Ovary (tissue), 9 donors: Measurements from ENCODE around the gene SHF. TPM values are rescaled to one million over a fixed set of nuclear protein-coding genes. Genes with fewer than 3 reads are reported as not detected.

Experiments used
- DNase-seq, 5 donors: peaks; one replicate each; pipeline ENCODE4 v3.0.0-alpha.2; 2019 to 2020
- H3K27ac ChIP-seq, 2 donors: fragments of 200-600 bp; one replicate each; pipeline versions ENCODE4 v1.5.1 to v1.8.0; 2019 to 2022
- H3K27me3 ChIP-seq: fragments of 200-600 bp; one replicate; pipeline ENCODE4 v1.8.0; 2022
- H3K36me3 ChIP-seq: fragments of 200-600 bp; sonication (generic); one replicate; pipeline ENCODE4 v1.5.1; 2019
- H3K4me1 ChIP-seq: one replicate; pipeline ENCODE4 v1.8.1; 2013; ENCODE audit warnings: mild to moderate bottlenecking, moderate library complexity; ENCODE audit not compliant: insufficient read depth
- H3K4me3 ChIP-seq: fragments of 200-600 bp; sonication (generic); one replicate; pipeline ENCODE4 v1.5.1; 2017
- H3K9me3 ChIP-seq, 2 donors: fragments of 200-600 bp in 1 of 2; sonication (generic) in 1 of 2; one replicate each; pipeline versions ENCODE4 v1.5.1 to v1.8.1; 2013 to 2019; ENCODE audit warnings: mild to moderate bottlenecking in 1 of 2, moderate library complexity in 1 of 2
- CTCF ChIP-seq, 3 donors: fragments of 450-650 bp in 2 of 3; fragments of 200-600 bp in 1 of 3; IDR thresholded peaks; one replicate each; pipeline versions ENCODE4 v1.5.1 to v1.8.0; 2016 to 2022; ENCODE audit warnings: antibody characterized with exemption in 3 of 3, mild to moderate bottlenecking in 1 of 3
- EP300 ChIP-seq: sonication (generic); formaldehyde crosslinking; IDR thresholded peaks from one replicate; pipeline ENCODE4 v1.6.1; 2017; ENCODE audit warnings: antibody characterized with exemption
- POLR2A ChIP-seq: fragments of 450-650 bp; IDR thresholded peaks from one replicate; pipeline ENCODE4 v1.6.1; 2017; ENCODE audit warnings: antibody characterized with exemption, mild to moderate bottlenecking, moderate library complexity
- WGBS, 3 donors: extraction: QIAGEN DNeasy Blood & Tissue Kit in 1 of 3; methylation state at CpG; one replicate each; pipeline versions ENCODE4 v1.1.5 to v1.1.7; 2013 to 2017; 5-methylcytosine and 5-hydroxymethylcytosine counted together
- intact Hi-C, 4 donors: fragments of 100-400 bp; cut with DNase I; formaldehyde crosslinking; loops; one replicate each; pipeline versions ENCODE4 v1.11.0 to v1.15.1; 2022 to 2023
- polyA plus RNA-seq, 2 donors: library from polyadenylated mRNA; stranded (reverse); fragments of 200-250 nt in 1 of 2; fragments of 350-450 nt in 1 of 2; fragmentation: Illumina TruSeq in 1 of 2; extraction: RNeasy Lipid Tissue Mini Kit (QIAGEN cat#74804) in 1 of 2; gene quantifications; one replicate each; pipeline ENCODE4 v1.2.3, GENCODE V29; 2013 to 2014
- total RNA-seq, 7 donors: library from RNA; depleted of rRNA in 2 of 7; stranded (reverse); fragments of >200 nt in 2 of 7; fragmentation: NEBNext Ultra II Directional in 3 of 7; extraction: Animal tissue kit (Norgen Biotek cat#: 25700) in 3 of 7; gene quantifications; one replicate each; pipeline versions ENCODE4 v1.1.0 to v1.2.4, GENCODE V29; 2016 to 2023
- donor health status: DM: no; HTN: no; CAD: no; lungs with moderate emphysema.
- donor health status: DM: no; HTN: no; CAD: no.
- donor health status: Bipolar disorder and iron deficiency.
- donor health status: DM: yes; HTN: yes; CAD: no.
- donor health status: DM: no; HTN: no; CAD: no.
- donor health status: DM: yes; HTN: yes; CAD: no.

Gene SHF
- total and polyA plus RNA-seq, 9 donors = 17.5 to 45.3 (median 30.5) TPM

DNA sequence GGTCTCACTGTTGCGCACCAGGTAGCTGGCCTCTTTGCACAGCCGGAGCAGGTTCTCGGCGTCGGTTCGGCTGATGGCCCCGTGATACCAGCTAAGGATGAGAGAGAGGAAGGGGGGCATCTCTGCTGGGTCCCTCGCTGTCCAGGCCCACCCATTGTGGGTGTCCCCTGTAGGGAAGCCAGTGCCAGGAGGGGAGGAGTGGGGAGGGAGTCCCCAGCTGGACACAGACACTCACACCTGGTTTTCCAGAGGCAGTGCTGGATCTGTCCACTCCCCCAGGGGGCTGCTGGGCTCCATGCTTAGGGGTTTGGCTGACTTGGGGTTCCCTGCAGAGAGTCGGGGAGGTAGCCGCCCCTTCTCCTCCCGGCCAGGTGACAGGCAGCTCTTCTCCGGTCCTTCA, 15.9 kb downstream of the SHF start:
- no peak overlapping the region for H3K4me3 ChIP-seq
- H3K4me1 ChIP-seq = no peaks in the 10 kb centered on the region
- no peaks in the 10 kb centered on the region for H3K27me3 ChIP-seq
- no peak for DNase-seq
- intact Hi-C loops = no loop called here
- H3K27ac ChIP-seq = no peak overlapping the region
- TF ChIP-seq EP300 = no peak
- no peak for TF ChIP-seq CTCF (IDR thresholded peaks at IDR 0.05)
- no peak for TF ChIP-seq POLR2A
- H3K9me3 ChIP-seq = no peaks in the 10 kb centered on the region
- WGBS, 3 donors = 93 to 95% (median 94%) methylated on average over 12 of the region's 12 CpGs
- no peaks in the 10 kb centered on the region for H3K36me3 ChIP-seq

DNA sequence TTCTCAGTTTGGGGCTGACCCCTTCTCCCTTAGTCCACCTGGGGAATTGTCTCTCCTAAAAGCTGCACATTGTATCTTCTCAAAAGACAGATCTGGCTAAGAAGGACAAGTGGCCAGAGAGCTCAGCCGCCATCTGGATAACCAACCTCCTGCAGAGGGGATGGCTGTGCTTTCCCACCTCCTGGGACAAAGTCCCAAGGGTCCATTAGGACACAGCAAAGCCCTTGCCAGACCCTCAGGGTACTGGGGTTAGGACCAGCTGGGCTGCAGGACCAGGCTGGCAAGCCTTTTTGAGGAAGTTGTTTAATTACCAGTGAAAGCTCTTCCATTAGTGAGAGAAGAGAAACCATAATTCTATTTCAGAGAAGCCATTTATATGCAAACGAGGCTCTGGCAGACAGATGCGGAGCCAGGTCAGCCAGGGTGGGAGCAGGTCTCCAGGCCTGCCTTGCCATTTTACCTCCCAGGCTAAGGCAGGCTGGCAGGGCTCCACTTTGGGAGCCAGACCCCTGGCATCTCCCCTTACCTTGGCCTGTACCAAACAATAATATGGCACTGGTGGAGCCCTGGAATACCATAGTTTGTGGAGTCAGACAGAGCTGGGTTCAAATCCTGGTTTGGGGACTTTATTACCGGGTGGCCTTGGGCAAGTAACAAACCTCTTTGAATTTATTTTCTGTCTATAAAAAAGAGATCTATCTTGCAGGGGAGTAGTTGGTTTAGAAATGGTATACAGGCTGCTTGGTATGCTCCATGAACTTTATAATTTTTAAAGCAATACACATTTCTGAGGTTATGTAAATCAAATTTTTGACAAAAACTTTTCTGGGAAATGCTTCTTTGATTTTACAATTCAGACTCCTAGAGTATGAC, 17.9 kb downstream of the SHF start:
- Histone ChIP-seq H3K27me3 (no peaks in the 10 kb centered on the region), H3K27ac (no peak overlapping the region), H3K4me1 (no peaks in the 10 kb centered on the region), H3K9me3 (no peaks in the 10 kb centered on the region), H3K36me3 (no peaks in the 10 kb centered on the region), H3K4me3 (no peak overlapping the region)
- no peak for DNase-seq
- WGBS, 3 donors = 65 to 76% (median 74%) methylated on average over 4 of the region's 4 CpGs
- TF ChIP-seq EP300 (no peak), CTCF (IDR thresholded peaks at IDR 0.05) (no peak), POLR2A (no peak)
- intact Hi-C loops = loop anchor here in 3 of 4 donors (5.0 to 10.0 kb wide), 5 partner anchors 115 to 285 kb away; partner anchors contain the start of gene GATM (in 1 of the 3)

DNA sequence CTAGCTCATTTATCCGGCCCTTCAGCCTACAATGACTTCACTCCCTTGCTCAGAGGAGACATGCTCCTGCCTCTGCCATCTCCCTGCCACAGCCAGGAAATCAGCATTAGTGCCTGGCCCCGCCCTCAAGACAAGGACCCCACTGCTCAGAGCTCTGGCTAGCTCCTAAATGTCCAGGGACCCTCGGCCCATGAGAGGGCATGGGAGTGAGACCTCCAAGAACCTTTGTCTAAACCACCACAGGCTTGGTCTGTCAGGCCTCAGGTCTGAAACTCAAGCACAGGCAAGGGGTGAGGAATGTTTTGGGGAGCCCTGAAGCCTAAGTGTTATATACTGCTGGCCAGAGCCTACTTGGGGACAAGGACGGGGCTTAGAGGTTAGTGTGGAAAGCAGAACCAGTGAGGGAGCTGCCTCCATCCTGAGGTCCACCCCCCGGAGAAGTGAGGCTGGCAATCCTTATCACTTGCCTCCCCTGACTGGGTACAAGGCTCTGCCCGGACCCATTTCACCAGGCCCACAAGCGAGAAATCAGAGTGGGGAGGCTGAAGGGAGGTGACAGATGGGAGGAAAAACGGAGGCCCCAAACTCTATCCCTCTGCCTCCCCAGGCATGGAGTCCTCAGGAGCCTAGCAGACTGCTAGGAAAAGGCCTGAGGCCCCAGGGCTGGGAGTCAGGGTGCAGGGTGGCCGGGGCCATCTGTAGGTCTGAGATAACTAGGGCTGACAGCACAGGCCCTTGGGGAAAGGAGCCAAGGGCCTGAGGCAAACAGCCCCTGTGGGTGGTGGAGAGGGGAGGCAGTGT, 18.8 kb downstream of the SHF start:
- H3K4me1 ChIP-seq = no peaks in the 10 kb centered on the region
- no peak overlapping the region for H3K4me3 ChIP-seq
- whole genome bisulfite sequencing, 3 donors = 82 to 88% (median 84%) methylated on average over 9 of the region's 9 CpGs
- TF ChIP-seq EP300 (no peak), POLR2A (peak; percentile 11)
- intact Hi-C loops = loop anchor here in 3 of 4 donors (5.0 to 10.0 kb wide), 5 partner anchors 116 to 286 kb away; partner anchors contain the start of gene GATM (in 1 of the 3)
- no peak for DNase-seq
- no peaks in the 10 kb centered on the region for H3K9me3 ChIP-seq
- H3K36me3 ChIP-seq = no peaks in the 10 kb centered on the region
- H3K27me3 ChIP-seq = no peaks in the 10 kb centered on the region
- no peak overlapping the region for H3K27ac ChIP-seq

DNA sequence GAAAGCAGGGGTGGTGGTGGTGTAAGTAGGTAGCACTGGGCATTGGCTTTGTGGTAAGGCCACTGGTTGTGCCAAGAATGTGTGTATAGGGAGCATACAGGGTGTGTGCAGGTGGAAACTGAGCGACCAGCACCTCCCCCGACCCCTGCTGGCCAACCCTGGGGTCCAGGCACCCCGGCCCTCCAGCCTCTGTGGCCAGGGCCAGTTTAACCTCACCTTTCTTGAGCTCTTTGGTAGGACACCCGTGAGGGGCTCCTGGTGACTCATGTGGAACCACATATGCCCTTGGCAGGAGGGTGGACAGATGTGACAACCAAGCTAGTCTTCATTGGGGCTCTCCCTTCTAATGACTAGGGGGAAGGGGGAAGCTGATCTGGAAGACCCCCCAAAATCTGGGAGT, 19.5 kb downstream of the SHF start:
- Histone ChIP-seq H3K9me3 (no peaks in the 10 kb centered on the region), H3K4me3 (no peak overlapping the region), H3K4me1 (no peaks in the 10 kb centered on the region), H3K27ac (no peak overlapping the region), H3K27me3 (no peaks in the 10 kb centered on the region), H3K36me3 (no peaks in the 10 kb centered on the region)
- intact Hi-C loops = loop anchor here in 3 of 4 donors (5.0 to 10.0 kb wide), 5 partner anchors 117 to 287 kb away; partner anchors contain the start of gene GATM (in 1 of the 3)
- no peak for TF ChIP-seq CTCF (IDR thresholded peaks at IDR 0.05)
- TF ChIP-seq EP300 = no peak
- 94 to 98% (median 97%) methylated on average over 4 of the region's 4 CpGs for WGBS, 3 donors
- DNase-seq = peak in 1 of 5 donors; percentile 48
